DOHH2 (cell line): ENCODE measurements around the gene SPIRE1.

Source experiments
- H3F3A ChIP-seq: fragments of 200-600 bp; sonication (generic), shearing (Covaris generic); 2 replicates; pipeline ENCODE4 v1.6.0; 2016; ENCODE audit warnings: antibody characterized with exemption, mild to moderate bottlenecking; ENCODE audit not compliant: control insufficient read depth, insufficient read depth
- H3K27ac ChIP-seq: fragments of 200-600 bp; sonication (generic); 2 replicates; pipeline ENCODE4 v1.5.1; 2014; ENCODE audit warnings: low read depth, mild to moderate bottlenecking, low read length, moderate library complexity
- H3K27me3 ChIP-seq: fragments of 200-600 bp; sonication (generic); 2 replicates; pipeline ENCODE4 v1.6.1; 2014; ENCODE audit warnings: mild to moderate bottlenecking, low read length, mixed read lengths; ENCODE audit not compliant: control insufficient read depth
- H3K36me3 ChIP-seq: fragments of 200-600 bp; sonication (generic); 2 replicates; pipeline ENCODE4 v1.6.1; 2014; ENCODE audit warnings: mild to moderate bottlenecking, low read length, moderate library complexity, mixed read lengths; ENCODE audit not compliant: control insufficient read depth
- H3K4me1 ChIP-seq: fragments of 200-600 bp; sonication (generic); 2 replicates; pipeline ENCODE4 v1.6.1; 2014; ENCODE audit warnings: mild to moderate bottlenecking, low read length, mixed read lengths; ENCODE audit not compliant: control insufficient read depth
- H3K4me2 ChIP-seq: fragments of 200-600 bp; sonication (generic); 2 replicates; pipeline ENCODE4 v1.6.0; 2014; ENCODE audit warnings: mild to moderate bottlenecking, low read length, moderate library complexity
- H3K4me3 ChIP-seq: fragments of 200-600 bp; sonication (generic); 2 replicates; pipeline ENCODE4 v1.5.1; 2014; ENCODE audit warnings: mild to moderate bottlenecking, low read length, mixed read lengths
- H3K79me2 ChIP-seq: fragments of 200-600 bp; sonication (generic); 2 replicates; pipeline ENCODE4 v1.6.1; 2014; ENCODE audit warnings: mild to moderate bottlenecking, low read length, mixed read lengths; ENCODE audit not compliant: control insufficient read depth
- H3K9me2 ChIP-seq: fragments of 200-600 bp; sonication (generic); replicated peaks from 2 replicates; pipeline ENCODE4 v1.6.1; 2014; ENCODE audit warnings: mild to moderate bottlenecking, low read length, mixed read lengths; ENCODE audit not compliant: control insufficient read depth
- H3K9me3 ChIP-seq: fragments of 200-600 bp; sonication (generic); 2 replicates; pipeline ENCODE4 v1.6.1; 2014; ENCODE audit warnings: antibody characterized with exemption, low read length, mixed read lengths; ENCODE audit not compliant: control insufficient read depth, insufficient read depth
- H4K20me1 ChIP-seq: fragments of 200-600 bp; sonication (generic); 2 replicates; pipeline ENCODE4 v1.6.0; 2014; ENCODE audit warnings: low read depth, mild to moderate bottlenecking, antibody characterized with exemption, low read length, moderate library complexity; ENCODE audit not compliant: control insufficient read depth, insufficient read depth
- EZH2phosphoT487 ChIP-seq: fragments of 200-600 bp; sonication (generic); IDR thresholded peaks from 2 replicates; pipeline ENCODE4 v1.6.1; 2017; ENCODE audit warnings: borderline replicate concordance, mild to moderate bottlenecking, antibody characterized with exemption, low read length, moderate library complexity, mixed read lengths
- TF ChIP-seq, protein P1 (sequence below): fragments of 200-600 bp; sonication (generic); IDR thresholded peaks from one replicate; pipeline ENCODE4 v1.5.1; 2014; ENCODE audit warnings: antibody characterized with exemption, mild to moderate bottlenecking, low read depth, low read length; ENCODE audit not compliant: poor library complexity, severe bottlenecking

The SPIRE1 gene

DNA sequence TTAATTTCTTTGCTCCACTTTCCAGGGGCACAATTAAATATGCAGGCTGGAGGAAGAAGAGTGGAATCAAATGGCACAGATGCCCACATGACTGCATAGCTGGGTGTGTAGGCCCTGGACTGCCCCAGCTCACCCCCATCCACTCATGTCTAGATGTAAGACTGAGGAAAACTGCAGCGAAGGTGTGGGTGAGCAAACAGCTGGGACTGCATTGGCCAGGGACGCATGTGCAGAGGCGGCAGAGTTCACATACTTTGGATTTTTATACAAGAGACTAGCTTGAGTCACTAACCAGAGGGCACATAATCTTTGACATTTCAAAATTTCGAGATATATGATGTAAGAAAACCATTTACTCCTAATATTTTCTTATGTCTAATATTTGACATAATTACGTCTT is 60.1 kb downstream of the SPIRE1 start:
- no peaks in the 10 kb centered on the region for H3K36me3 ChIP-seq
- peaks cover 15% of the 10 kb centered on the region for H3K4me1 ChIP-seq
- H3F3A ChIP-seq = no peaks in the 10 kb centered on the region
- H3K79me2 ChIP-seq = no peaks in the 10 kb centered on the region
- no peak overlapping the region for H3K4me2 ChIP-seq
- no peaks in the 10 kb centered on the region for H3K9me2 ChIP-seq
- H4K20me1 ChIP-seq = no peaks in the 10 kb centered on the region
- no peak for TF ChIP-seq EZH2phosphoT487
- TF ChIP-seq, protein P1, sequence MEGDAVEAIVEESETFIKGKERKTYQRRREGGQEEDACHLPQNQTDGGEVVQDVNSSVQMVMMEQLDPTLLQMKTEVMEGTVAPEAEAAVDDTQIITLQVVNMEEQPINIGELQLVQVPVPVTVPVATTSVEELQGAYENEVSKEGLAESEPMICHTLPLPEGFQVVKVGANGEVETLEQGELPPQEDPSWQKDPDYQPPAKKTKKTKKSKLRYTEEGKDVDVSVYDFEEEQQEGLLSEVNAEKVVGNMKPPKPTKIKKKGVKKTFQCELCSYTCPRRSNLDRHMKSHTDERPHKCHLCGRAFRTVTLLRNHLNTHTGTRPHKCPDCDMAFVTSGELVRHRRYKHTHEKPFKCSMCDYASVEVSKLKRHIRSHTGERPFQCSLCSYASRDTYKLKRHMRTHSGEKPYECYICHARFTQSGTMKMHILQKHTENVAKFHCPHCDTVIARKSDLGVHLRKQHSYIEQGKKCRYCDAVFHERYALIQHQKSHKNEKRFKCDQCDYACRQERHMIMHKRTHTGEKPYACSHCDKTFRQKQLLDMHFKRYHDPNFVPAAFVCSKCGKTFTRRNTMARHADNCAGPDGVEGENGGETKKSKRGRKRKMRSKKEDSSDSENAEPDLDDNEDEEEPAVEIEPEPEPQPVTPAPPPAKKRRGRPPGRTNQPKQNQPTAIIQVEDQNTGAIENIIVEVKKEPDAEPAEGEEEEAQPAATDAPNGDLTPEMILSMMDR = no peak
- no peak overlapping the region for H3K27ac ChIP-seq
- no peak overlapping the region for H3K4me3 ChIP-seq
- no peaks in the 10 kb centered on the region for H3K27me3 ChIP-seq
- H3K9me3 ChIP-seq = no peaks in the 10 kb centered on the region

DNA sequence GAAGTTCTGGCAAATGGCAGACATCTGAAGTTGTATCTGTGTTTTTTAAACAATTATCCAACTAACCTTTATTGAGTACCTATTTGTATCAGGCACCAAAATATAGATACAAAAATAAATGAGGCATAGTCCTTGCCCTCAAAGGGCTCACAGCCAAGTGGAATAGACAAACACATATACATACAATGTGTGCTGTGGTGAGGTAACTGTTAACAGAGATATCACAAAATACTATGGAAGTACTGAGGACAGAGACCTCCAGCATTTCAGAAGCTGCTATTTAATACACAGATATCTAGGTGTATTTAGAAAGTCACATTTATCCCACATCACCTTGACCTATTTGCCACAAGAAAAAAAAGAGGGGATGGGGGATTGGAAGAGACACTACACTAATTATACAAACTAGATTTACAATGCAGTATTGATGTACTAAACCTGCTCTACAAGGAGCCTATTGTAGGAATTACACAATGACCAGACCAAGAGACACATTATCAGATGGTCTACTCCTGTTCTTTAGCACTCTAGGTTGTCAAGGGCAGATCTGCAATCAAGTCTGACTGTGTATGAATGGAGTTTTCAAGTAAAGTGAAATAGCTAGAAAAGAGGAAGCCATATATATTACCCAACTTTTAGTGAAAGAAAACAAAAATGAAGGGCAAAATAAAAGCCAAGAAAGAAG is 62.2 kb downstream of the SPIRE1 start:
- H3K9me2 ChIP-seq = no peaks in the 10 kb centered on the region
- no peak overlapping the region; the same call in 1 of the 2 replicates for H3K4me2 ChIP-seq
- peaks cover 15% of the 10 kb centered on the region for H3K4me1 ChIP-seq
- no peaks in the 10 kb centered on the region for H3K27me3 ChIP-seq
- no peak overlapping the region for H3K4me3 ChIP-seq
- no peak for TF ChIP-seq EZH2phosphoT487
- TF ChIP-seq, protein P1 = no peak
- no peaks in the 10 kb centered on the region for H3K9me3 ChIP-seq
- H3K27ac ChIP-seq = no peak overlapping the region
- H3F3A ChIP-seq = no peaks in the 10 kb centered on the region
- no peaks in the 10 kb centered on the region for H4K20me1 ChIP-seq
- no peaks in the 10 kb centered on the region for H3K79me2 ChIP-seq
- H3K36me3 ChIP-seq = no peaks in the 10 kb centered on the region

- Histone ChIP-seq H3K27ac (no peak overlapping the region), H3K36me3 (no peaks in the 10 kb centered on the region), H3K9me2 (no peaks in the 10 kb centered on the region), H3F3A (no peaks in the 10 kb centered on the region), H3K79me2 (no peaks in the 10 kb centered on the region), H3K9me3 (no peaks in the 10 kb centered on the region), H3K4me3 (no peak overlapping the region), H3K4me2 (no peak overlapping the region), H3K4me1 (peaks cover 15% of the 10 kb centered on the region), H3K27me3 (no peaks in the 10 kb centered on the region), H4K20me1 (no peaks in the 10 kb centered on the region)
- TF ChIP-seq EZH2phosphoT487 = no peak
- TF ChIP-seq, protein P1 = no peak
These were observed 64.0 kb downstream of the SPIRE1 start for GRCh38 chr18:12593866-12594265.
